ENCODE data around the gene FCRL4.

The FCRL4 gene

GRCh38 chr1:157597959-157598667 lies at the start of gene FCRL4:
TSS of gene FCRL4 (minus strand) at chr1:157598085. CDS start at chr1:157597944, 141 bp downstream.
- no peak for DNase-seq (ENCODE audit: low read depth)

- no peak for DNase-seq (ENCODE audit: low read depth)
Measured at GRCh38 chr1:157646144-157646543, 48.3 kb upstream of the FCRL4 start.

- no peak for DNase-seq (ENCODE audit: low read depth)
Measured at GRCh38 chr1:157641177-157641576, 43.3 kb upstream of the FCRL4 start.

- no peak for DNase-seq (ENCODE audit: low read depth)
Measured at GRCh38 chr1:157639800-157640199, 41.9 kb upstream of the FCRL4 start.

- DNase-seq (ENCODE audit: low read depth) = no peak
Measured at GRCh38 chr1:157628773-157629172, 30.9 kb upstream of the FCRL4 start.

- DNase-seq (ENCODE audit: low read depth) = no peak
Measured at GRCh38 chr1:157626099-157626498, 28.2 kb upstream of the FCRL4 start.

- no peak for DNase-seq (ENCODE audit: low read depth)
Measured at GRCh38 chr1:157624471-157624870, 26.6 kb upstream of the FCRL4 start.

- no peak for DNase-seq (ENCODE audit: low read depth)
Measured at GRCh38 chr1:157622471-157622870, 24.6 kb upstream of the FCRL4 start.

- DNase-seq (ENCODE audit: low read depth) = no peak
Measured at GRCh38 chr1:157618190-157618589, 20.3 kb upstream of the FCRL4 start.

GRCh38 chr1:157600236-157600635 lies 2.4 kb upstream of the FCRL4 start:
- no peak for DNase-seq (ENCODE audit: low read depth)

- DNase-seq (ENCODE audit: low read depth) = no peak
Measured at GRCh38 chr1:157596384-157596783, 1.5 kb downstream of the FCRL4 start.

GRCh38 chr1:157595356-157595755 lies 2.5 kb downstream of the FCRL4 start:
- DNase-seq (ENCODE audit: low read depth) = no peak

GRCh38 chr1:157585984-157586383 lies 11.9 kb downstream of the FCRL4 start:
- no peak for DNase-seq (ENCODE audit: low read depth)

GRCh38 chr1:157584503-157584902 lies 13.4 kb downstream of the FCRL4 start:
- DNase-seq (ENCODE audit: low read depth) = no peak

- no peak for DNase-seq (ENCODE audit: low read depth)
Measured at GRCh38 chr1:157580828-157581210, 17.1 kb downstream of the FCRL4 start.

- DNase-seq (ENCODE audit: low read depth) = peak; percentile 10
Measured at GRCh38 chr1:157580179-157580827, 17.6 kb downstream of the FCRL4 start.

- DNase-seq (ENCODE audit: low read depth) = no peak
Measured at GRCh38 chr1:157577420-157577819, 20.5 kb downstream of the FCRL4 start.

- DNase-seq (ENCODE audit: low read depth) = no peak
Measured at GRCh38 chr1:157575744-157576143, 22.1 kb downstream of the FCRL4 start.

- DNase-seq (ENCODE audit: low read depth) = no peak
Measured at GRCh38 chr1:157574836-157575235, 23.0 kb downstream of the FCRL4 start.

GRCh38 chr1:157566484-157567300 lies 31.2 kb downstream of the FCRL4 start:
- DNase-seq (ENCODE audit: low read depth) = no peak

GRCh38 chr1:157562515-157562914 lies 35.4 kb downstream of the FCRL4 start:
- DNase-seq (ENCODE audit: low read depth) = no peak

- DNase-seq (ENCODE audit: low read depth) = no peak
Measured at GRCh38 chr1:157558119-157558518, 39.8 kb downstream of the FCRL4 start.
